ENCODE data around the gene TOX3. TPM values are rescaled to one million over a fixed set of nuclear protein-coding genes. Genes with fewer than 3 reads are reported as not detected.

The TOX3 gene
- total RNA-seq, 1 donor from 2014 or later = 84.8 TPM

DNA sequence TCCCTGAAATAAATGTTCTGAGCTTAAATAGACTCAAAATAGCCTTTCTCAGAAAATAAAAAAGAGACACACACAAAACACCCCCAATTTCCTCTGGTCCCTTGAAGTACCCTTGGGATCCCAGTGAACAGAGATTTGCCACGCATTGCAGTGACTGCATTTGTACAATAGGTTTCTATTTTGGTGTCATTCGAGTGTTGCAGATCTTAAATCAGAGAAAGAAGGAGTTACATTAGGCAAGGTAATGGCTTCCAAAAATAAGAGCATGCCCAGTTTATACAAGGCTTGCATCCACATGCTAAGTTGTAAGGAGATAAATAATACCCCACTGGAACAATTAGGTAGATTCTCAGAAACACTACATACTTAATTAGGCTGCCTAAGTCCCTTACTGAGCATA lies 2.2 kb downstream of the TOX3 start:
- TF ChIP-seq, protein P1, sequence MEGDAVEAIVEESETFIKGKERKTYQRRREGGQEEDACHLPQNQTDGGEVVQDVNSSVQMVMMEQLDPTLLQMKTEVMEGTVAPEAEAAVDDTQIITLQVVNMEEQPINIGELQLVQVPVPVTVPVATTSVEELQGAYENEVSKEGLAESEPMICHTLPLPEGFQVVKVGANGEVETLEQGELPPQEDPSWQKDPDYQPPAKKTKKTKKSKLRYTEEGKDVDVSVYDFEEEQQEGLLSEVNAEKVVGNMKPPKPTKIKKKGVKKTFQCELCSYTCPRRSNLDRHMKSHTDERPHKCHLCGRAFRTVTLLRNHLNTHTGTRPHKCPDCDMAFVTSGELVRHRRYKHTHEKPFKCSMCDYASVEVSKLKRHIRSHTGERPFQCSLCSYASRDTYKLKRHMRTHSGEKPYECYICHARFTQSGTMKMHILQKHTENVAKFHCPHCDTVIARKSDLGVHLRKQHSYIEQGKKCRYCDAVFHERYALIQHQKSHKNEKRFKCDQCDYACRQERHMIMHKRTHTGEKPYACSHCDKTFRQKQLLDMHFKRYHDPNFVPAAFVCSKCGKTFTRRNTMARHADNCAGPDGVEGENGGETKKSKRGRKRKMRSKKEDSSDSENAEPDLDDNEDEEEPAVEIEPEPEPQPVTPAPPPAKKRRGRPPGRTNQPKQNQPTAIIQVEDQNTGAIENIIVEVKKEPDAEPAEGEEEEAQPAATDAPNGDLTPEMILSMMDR (IDR thresholded peaks at IDR 0.05; ENCODE audit: unreplicated experiment) = no peak

DNA sequence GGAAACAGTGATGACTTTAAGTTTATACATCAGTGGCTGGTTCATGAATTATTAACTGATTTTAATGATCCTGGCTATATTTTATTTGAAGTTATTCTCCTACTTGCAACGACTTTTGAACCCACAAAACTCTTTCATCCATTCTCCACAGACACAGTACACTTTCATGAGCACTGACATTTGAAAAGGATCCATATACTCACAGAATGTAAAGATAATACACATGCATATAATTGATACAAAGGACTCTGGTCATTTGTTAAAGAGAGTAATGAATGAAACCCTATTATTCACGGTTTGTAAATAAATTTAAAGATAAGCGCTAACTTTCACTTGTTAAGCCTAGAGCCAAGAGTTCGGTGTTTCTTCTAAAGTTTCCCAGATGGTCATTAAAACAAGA lies 3.3 kb downstream of the TOX3 start:
- DNase-seq (ENCODE audit: low spot score, unreplicated experiment) = no peak
- no peaks in the 10 kb centered on the region for H3K9me3 Mint-ChIP-seq (ENCODE audit: low read depth)
- H3K36me3 Mint-ChIP-seq (ENCODE audit: insufficient read depth) = peaks cover 21% of the 10 kb centered on the region
- H3K4me3 Mint-ChIP-seq (ENCODE audit: low read depth) = peak overlapping the region; percentile 98
- H3K27me3 Mint-ChIP-seq = no peaks in the 10 kb centered on the region
- TF ChIP-seq, protein P1 (IDR thresholded peaks at IDR 0.05; ENCODE audit: unreplicated experiment) = no peak
- no peak overlapping the region for H3K27ac Mint-ChIP-seq
- H3K4me1 Mint-ChIP-seq (ENCODE audit: low read depth) = peaks cover 46% of the 10 kb centered on the region

More for the DNA sequence above, 2.2 kb downstream of the TOX3 start:
- Mint-ChIP-seq H3K9me3 (ENCODE audit: low read depth) (no peaks in the 10 kb centered on the region), H3K36me3 (ENCODE audit: insufficient read depth) (peaks cover 12% of the 10 kb centered on the region), H3K27me3 (no peaks in the 10 kb centered on the region), H3K4me3 (ENCODE audit: low read depth) (peak overlapping the region; percentile 98), H3K27ac (peak overlapping the region; percentile 94), H3K4me1 (ENCODE audit: low read depth) (peaks cover 50% of the 10 kb centered on the region)
- DNase-seq (ENCODE audit: low spot score, unreplicated experiment) = no peak

DNA sequence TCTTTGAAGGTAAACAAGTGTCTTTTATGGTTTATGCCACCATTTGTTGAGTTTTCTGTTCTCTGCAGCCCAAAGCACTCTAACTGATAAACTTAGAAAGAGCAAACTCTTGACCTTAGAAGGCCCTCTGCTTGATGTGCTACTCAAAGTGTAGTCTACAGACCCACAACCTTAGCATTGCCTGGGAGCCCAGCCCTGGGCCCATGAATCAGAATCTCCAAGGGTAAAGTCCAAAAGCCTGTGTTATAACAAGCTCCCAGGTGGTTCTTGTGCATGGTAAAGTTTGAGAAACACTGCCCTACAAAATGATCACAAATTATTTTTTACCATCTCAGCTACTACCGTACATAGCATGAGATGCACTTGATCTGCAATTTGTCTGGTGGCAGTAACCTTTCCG lies 6.0 kb downstream of the TOX3 start:
- TF ChIP-seq, protein P1 (IDR thresholded peaks at IDR 0.05; ENCODE audit: unreplicated experiment) = no peak
- Mint-ChIP-seq H3K4me3 (ENCODE audit: low read depth) (no peak overlapping the region), H3K36me3 (ENCODE audit: insufficient read depth) (peaks cover 35% of the 10 kb centered on the region), H3K4me1 (ENCODE audit: low read depth) (peaks cover 41% of the 10 kb centered on the region), H3K27ac (no peak overlapping the region), H3K27me3 (no peaks in the 10 kb centered on the region), H3K9me3 (ENCODE audit: low read depth) (peaks cover 4% of the 10 kb centered on the region)
- DNase-seq (ENCODE audit: low spot score, unreplicated experiment) = no peak

DNA sequence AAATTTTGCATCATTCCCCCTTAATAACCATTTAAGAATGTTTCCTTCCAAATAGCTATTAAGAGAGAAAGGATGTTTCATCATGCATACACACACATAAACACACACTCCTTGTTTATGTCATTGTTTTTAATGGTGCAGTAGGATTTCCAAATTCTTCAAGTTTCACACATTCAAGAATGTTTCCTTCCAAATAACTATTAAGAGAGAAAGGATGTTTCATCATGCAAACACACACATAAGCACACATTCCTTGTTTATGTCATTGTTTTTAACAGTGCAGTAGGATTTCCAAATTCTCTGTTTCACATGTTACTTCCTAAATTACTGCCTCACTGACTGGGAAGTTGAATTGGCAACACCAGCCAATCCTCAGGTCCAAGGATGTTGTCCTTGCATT lies 7.8 kb downstream of the TOX3 start:
- no peak for DNase-seq (ENCODE audit: low spot score, unreplicated experiment)
- Mint-ChIP-seq H3K27me3 (no peaks in the 10 kb centered on the region), H3K27ac (no peak overlapping the region), H3K9me3 (ENCODE audit: low read depth) (peaks cover 4% of the 10 kb centered on the region), H3K36me3 (ENCODE audit: insufficient read depth) (peaks cover 41% of the 10 kb centered on the region), H3K4me1 (ENCODE audit: low read depth) (peaks cover 35% of the 10 kb centered on the region), H3K4me3 (ENCODE audit: low read depth) (no peak overlapping the region)
- TF ChIP-seq, protein P1 (IDR thresholded peaks at IDR 0.05; ENCODE audit: unreplicated experiment) = no peak

DNA sequence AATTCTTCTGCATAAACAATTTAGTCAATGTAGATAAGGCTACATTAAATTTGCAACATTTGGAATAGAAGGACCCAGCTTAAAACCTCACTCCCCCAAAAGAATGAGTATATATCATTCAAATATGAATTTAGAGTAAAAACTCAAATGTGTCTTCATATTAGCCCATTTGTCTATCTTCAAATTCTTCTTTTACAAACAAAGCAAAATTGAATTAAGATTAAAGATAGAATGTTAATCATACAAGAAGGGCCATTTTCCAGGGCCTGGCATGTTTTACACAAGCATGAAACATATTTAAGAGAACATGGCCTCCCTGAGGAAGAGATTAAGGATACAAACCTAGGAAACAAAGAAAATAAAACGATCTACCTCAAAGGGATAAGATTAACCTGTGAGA lies 8.4 kb downstream of the TOX3 start:
- no peak for DNase-seq (ENCODE audit: low spot score, unreplicated experiment)
- peaks cover 30% of the 10 kb centered on the region for H3K4me1 Mint-ChIP-seq (ENCODE audit: low read depth)
- no peak overlapping the region for H3K4me3 Mint-ChIP-seq (ENCODE audit: low read depth)
- H3K27me3 Mint-ChIP-seq = no peaks in the 10 kb centered on the region
- peaks cover 4% of the 10 kb centered on the region for H3K9me3 Mint-ChIP-seq (ENCODE audit: low read depth)
- no peak overlapping the region for H3K27ac Mint-ChIP-seq
- TF ChIP-seq, protein P1 (IDR thresholded peaks at IDR 0.05; ENCODE audit: unreplicated experiment) = no peak
- peaks cover 41% of the 10 kb centered on the region for H3K36me3 Mint-ChIP-seq (ENCODE audit: insufficient read depth)
